Left forelimb (tissue), 1 donor: ENCODE measurements around the gene HIVEP1.
"Not testable (repeated sequence)": the region's sequence is repeated elsewhere in the genome, so short reads cannot be mapped to it uniquely, and the experiment has no call there.

ENCODE experiments used
- DNase-seq: peaks from one replicate; pipeline ENCODE4 v3.0.0-alpha.2; 2018; ENCODE audit warnings: low spot score

HIVEP1 gene

DNA sequence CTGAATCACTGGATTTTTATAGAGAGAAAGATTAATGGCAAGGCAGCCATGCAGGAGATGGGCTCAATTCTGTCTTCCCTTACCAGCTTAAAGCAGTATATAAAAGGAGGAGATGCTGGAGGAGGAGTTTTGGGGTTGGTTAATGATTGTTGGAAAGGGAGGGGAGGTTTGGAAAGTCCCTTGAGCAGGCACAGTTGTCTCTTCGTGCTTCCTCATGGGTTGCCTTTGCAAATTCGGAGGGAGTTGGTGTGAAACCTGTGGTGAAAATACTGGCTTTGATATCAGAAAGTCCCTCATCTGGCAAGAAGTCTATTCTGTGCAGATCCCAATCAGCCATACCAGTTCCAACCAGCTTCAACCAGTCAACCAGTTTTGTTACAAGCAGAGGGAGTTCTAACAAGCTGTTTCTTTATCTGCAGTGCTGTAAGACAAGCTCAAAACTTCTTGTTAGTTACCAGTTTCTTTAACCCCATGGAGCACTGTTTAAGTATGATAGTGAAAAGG, 107.0 kb downstream of the HIVEP1 start:
- DNase-seq = no peak

GRCh38 chr6:12125396-12125795, 113.3 kb downstream of the HIVEP1 start:
- DNase-seq = no peak

GRCh38 chr6:12126051-12126450, 113.9 kb downstream of the HIVEP1 start:
- DNase-seq = no peak

DNA sequence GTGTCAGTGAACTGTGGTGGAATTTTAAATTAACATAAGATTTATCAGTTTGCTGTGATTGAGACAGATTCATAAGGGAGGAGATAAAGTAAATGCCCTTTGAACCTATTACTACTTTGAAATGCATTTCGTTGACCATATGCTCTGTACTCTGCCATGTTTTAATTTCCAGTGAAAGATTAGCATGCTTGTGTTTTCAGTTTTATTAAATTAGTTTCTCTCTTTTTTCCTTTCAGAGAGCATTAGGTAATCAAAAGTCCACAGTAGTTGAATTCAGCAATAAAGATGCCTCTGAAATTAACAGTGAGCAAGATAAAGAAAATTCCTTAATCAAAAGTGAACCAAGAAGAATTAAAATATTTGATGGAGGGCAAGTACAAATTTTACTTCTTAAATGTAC, 117.4 kb downstream of the HIVEP1 start:
- no peak for DNase-seq

GRCh38 chr6:12132351-12133222, 120.5 kb downstream of the HIVEP1 start:
- DNase-seq = no peak

- no peak for DNase-seq
These were observed 122.5 kb downstream of the HIVEP1 start for GRCh38 chr6:12134581-12134980.

DNA sequence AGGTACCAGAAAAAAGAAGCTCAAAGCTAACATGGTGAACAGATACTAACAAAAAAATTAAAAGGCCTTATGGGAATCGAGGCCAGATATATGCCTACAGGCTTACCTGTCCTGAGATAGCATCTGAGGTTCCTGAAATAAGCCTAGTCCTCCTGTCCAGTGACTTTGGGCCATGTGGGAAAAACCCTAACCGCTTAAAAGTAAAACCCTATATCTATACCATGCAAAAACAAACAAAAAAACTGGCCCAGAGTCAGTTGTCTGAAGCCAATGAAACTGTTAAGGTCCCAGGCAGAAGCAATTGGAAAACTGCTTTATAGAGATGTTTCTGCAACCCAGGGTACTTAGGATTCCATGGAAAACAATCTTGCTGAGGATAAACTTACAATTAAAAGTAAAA, 122.9 kb downstream of the HIVEP1 start:
- DNase-seq = no peak

GRCh38 chr6:12136905-12137304, 124.8 kb downstream of the HIVEP1 start:
- no peak for DNase-seq

DNA sequence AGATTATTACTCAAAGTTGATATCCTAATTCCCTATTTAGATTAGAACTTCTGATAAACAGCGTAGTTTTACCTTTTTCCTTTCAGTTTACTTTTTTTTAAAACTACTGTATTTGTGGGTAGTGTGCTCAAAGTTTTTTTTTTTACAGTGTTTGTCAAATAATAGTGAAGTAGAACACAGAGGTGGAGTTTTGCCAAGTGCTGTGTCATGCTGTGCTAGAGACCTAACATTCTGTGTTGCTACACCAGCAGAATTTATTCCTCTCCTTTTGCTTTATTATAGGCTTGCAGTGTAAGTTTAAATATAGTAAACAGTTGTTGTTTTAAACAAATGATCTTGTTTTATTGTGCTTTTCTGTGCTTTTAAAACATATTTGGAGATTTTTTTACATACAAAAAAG, 125.4 kb downstream of the HIVEP1 start:
- DNase-seq = no peak

GRCh38 chr6:12138381-12138780, 126.3 kb downstream of the HIVEP1 start:
- no peak for DNase-seq

- no peak for DNase-seq
These were observed 126.8 kb downstream of the HIVEP1 start for GRCh38 chr6:12138936-12139335.

DNA sequence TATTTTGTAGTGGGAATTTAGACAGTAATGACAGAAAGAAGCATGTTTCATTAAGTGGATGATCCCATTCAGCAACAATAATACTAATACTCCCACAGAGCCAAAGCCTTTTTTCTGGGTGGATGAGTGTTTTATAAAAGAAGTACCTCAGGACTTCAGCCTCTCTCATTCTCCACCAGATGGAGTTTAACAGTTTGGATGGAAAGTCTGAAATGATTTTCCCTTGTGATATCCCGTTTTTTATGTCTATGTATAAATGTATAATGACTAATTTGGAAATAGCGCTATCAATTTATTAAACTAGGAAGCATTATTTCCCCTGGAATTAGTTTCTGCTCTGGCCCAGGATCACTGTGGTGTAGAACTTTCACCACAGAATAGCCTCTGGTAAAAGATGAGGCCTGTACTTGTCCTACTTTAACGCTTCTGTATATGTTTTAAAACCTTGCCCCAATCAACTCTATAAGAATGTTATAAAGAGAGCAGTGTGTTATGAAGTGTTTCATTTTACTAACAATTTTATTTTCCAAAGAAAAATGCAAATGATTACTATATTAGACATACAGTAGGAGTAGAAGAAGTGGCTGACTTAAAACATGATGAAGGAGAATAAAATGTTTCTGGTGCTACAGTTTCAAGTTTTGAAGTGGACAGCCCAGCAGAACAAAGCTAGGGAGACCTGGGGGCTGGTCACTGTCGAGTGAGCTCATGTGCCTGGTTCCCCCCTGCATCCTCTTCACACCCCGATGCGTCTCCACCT, 135.6 kb downstream of the HIVEP1 start:
- no peak for DNase-seq

DNA sequence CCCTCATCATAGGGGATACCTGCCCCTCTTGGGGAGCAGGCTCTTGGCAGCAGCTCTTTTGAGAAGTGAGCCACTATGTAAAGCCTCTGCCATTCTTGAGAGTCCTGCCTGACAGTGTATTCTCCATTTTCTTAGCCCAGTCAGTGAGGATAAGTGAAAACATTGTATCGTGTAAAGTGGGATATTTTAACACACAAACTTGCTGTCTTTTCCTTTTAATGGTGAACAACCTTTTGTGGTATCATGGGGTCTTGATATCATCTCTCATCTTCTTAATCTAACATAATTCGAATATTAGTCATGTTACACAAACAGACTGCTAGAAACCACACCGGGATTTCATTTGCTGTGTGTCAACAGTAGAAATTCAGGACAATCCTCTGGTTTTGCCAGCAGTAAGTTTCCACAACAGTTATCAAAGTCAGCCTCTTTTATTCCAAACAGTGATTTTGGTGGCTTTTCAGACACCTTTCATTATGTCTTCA, 136.2 kb downstream of the HIVEP1 start:
- DNase-seq = no peak

DNA sequence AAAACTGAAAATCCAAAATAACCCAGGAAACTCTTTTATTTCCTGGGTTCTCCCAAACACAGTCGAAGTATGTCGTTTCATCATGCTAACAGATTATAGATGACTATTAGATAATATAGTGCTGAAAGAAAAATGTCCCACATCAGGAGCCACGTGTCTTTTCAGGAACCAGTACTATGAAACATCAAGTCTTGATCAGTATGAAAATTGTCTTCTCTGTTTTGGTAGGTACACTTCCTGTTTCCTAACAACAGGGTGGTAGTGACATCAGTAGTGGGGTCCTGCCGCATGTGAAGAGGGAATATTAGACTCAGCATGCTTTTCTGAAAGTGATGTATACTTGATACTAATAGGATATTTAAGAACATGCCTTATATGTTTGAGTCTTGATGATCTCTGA, 136.7 kb downstream of the HIVEP1 start:
- no peak for DNase-seq

DNA sequence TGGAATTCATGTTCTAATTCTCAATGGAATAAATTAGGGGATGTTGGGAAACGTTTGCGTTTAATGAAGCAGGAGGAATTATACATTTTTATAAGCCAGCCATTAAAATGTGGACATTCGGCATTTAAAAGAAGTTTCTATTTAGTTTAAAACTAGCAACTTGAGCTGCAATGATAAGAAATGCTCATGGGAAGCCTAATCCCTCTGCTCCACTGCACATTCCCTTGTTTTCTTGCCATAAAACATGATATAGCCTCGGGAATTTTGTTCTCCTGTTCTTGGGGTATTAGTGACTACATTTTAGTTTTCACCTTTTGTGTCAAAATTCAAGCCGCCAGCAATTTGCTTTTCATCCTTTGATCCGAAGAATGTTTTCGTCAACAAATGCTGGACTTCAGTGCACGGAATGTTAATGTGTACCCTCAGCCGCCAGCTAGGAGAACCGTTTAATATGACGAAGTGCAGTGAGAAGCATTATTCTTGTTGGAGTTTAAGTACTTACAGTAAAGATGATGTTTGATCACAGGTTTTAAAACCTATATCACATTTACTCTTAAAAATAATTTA, 137.9 kb downstream of the HIVEP1 start:
- DNase-seq = no peak

- DNase-seq = no peak
These were observed 138.8 kb downstream of the HIVEP1 start for GRCh38 chr6:12150812-12151432.

DNA sequence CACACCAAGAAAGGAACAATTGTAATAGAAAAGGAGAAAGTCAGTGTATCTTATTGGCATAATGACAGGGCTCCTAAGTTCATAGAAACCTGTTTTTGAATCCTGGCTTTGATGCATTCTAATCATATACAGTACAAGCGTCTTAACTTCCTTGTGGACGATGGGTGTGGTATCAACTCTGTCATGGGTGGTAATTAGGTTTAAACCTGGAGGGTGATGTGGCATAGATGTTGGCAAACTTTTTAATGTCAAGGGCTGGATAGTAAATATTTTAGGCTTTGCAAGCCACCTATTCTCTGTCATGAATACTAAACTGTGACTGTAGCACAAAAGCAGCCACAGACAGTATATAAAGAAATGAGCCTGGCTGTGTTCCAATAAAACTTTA, 139.3 kb downstream of the HIVEP1 start:
- no peak for DNase-seq

GRCh38 chr6:12152023-12152970, 140.2 kb downstream of the HIVEP1 start:
- DNase-seq = no peak

GRCh38 chr6:12155769-12156168, 143.7 kb downstream of the HIVEP1 start:
- not testable (repeated sequence) for DNase-seq

- no peak for DNase-seq
These were observed 146.7 kb downstream of the HIVEP1 start for GRCh38 chr6:12158686-12159415.
